Type B pancreatic cell (in vitro differentiated cells): ENCODE results near the gene PROSER3. TPM values are rescaled to one million over a fixed set of nuclear protein-coding genes. Genes with fewer than 3 reads are reported as not detected.

Experiments
- DNase-seq: peaks from one replicate; pipeline ENCODE4 v3.0.0; 2021; ENCODE audit warnings: mixed read lengths; ENCODE audit not compliant: unreplicated experiment; ENCODE audit errors: extremely low spot score
- H3K27ac Mint-ChIP-seq: 2 replicates; pipeline ENCODE4 v1.8.0; 2021; ENCODE audit warnings: mild to moderate bottlenecking, mixed read lengths
- H3K27me3 Mint-ChIP-seq: 2 replicates; pipeline ENCODE4 v1.8.0; 2021; ENCODE audit warnings: mixed read lengths
- H3K36me3 Mint-ChIP-seq: 2 replicates; pipeline ENCODE4 v1.8.0; 2021; ENCODE audit warnings: mixed read lengths
- H3K4me1 Mint-ChIP-seq: one replicate; pipeline ENCODE4 v1.8.0; 2021; ENCODE audit warnings: mixed read lengths; ENCODE audit not compliant: unreplicated experiment
- H3K4me3 Mint-ChIP-seq: 2 replicates; pipeline ENCODE4 v1.8.0; 2021; ENCODE audit warnings: mild to moderate bottlenecking, mixed read lengths
- H3K9me3 Mint-ChIP-seq: 2 replicates; pipeline ENCODE4 v1.8.0; 2021; ENCODE audit warnings: mixed read lengths
- total RNA-seq: library from RNA; stranded (reverse); gene quantifications from 2 replicates; pipeline ENCODE4 v1.2.1, GENCODE V29; 2021; ENCODE audit warnings: low replicate concordance
- TF ChIP-seq, protein P1 (sequence below): fragments of 200-600 bp; sonication (generic); conservative IDR thresholded peaks from 2 replicates; pipeline ENCODE4 v1.5.0; 2021; ENCODE audit warnings: antibody characterized with exemption, mild to moderate bottlenecking

Gene PROSER3
- total RNA-seq, 1 donor from 2014 or later = 48.0 TPM

DNA sequence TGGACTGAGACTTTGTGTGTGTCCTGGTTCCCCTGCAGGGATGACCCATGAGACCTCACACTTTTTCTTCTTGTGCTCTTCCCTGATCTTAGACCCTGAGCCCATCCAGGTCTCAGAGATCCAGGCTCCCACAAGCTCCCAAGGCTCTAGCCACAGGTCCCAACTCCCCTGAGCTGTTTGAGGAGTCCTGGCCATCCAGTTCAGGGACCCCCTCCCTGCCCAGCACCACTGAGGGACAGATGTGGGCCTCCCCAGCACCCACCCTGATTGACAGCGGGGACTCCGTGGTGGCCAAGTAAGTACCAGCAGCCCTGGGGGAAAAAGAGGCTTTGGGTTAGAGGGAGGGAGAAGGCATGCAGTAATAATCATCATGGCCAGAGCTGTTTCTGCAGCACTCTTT, 1.7 kb downstream of the PROSER3 start:
- Mint-ChIP-seq H3K9me3 (no peaks in the 10 kb centered on the region), H3K27ac (peak overlapping the region; percentile 53), H3K4me1 (peaks cover 9% of the 10 kb centered on the region)

DNA sequence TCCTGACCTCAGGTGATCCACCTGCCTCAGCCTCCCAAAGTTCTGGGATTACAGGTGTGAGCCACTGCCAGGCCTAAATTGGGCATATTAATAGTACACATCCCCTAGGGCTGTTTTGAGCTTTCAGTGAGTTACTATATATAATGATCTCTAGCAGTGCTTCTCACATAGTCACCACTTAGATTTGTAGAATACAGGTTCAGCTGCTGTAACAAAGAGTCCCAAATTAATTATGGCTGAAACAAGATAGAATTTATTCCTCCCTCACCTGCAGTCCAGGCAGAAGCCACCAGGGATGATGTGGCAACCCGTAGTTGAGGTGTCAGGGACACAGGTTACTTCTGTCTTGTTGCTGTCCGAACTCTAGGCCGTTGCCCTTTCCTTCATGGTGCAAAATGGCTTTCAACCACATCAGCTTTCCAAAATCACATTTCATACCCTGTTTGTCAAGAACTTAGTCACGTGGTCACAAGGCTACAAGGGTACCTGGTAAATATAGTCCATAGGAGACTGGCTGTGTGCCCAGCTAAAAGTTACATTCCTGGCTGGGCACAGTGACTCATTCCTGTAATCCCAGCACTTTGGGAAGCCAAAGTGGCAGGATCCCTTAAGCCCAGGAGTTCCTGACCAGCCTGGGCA, 2.9 kb downstream of the PROSER3 start:
- Mint-ChIP-seq H3K4me3 (no peak overlapping the region), H3K27ac (no peak overlapping the region), H3K27me3 (peaks cover 7% of the 10 kb centered on the region), H3K4me1 (peaks cover 9% of the 10 kb centered on the region), H3K36me3 (peaks cover 10% of the 10 kb centered on the region), H3K9me3 (no peaks in the 10 kb centered on the region)
- no peak for DNase-seq
- TF ChIP-seq, protein P1, sequence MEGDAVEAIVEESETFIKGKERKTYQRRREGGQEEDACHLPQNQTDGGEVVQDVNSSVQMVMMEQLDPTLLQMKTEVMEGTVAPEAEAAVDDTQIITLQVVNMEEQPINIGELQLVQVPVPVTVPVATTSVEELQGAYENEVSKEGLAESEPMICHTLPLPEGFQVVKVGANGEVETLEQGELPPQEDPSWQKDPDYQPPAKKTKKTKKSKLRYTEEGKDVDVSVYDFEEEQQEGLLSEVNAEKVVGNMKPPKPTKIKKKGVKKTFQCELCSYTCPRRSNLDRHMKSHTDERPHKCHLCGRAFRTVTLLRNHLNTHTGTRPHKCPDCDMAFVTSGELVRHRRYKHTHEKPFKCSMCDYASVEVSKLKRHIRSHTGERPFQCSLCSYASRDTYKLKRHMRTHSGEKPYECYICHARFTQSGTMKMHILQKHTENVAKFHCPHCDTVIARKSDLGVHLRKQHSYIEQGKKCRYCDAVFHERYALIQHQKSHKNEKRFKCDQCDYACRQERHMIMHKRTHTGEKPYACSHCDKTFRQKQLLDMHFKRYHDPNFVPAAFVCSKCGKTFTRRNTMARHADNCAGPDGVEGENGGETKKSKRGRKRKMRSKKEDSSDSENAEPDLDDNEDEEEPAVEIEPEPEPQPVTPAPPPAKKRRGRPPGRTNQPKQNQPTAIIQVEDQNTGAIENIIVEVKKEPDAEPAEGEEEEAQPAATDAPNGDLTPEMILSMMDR = no peak

More for the DNA sequence above, 1.7 kb downstream of the PROSER3 start:
- H3K36me3 Mint-ChIP-seq = peaks cover 7% of the 10 kb centered on the region
- peak overlapping the region; percentile 99 for H3K4me3 Mint-ChIP-seq
- H3K27me3 Mint-ChIP-seq = peaks cover 13% of the 10 kb centered on the region
- no peak for DNase-seq
- TF ChIP-seq, protein P1 = no peak

DNA sequence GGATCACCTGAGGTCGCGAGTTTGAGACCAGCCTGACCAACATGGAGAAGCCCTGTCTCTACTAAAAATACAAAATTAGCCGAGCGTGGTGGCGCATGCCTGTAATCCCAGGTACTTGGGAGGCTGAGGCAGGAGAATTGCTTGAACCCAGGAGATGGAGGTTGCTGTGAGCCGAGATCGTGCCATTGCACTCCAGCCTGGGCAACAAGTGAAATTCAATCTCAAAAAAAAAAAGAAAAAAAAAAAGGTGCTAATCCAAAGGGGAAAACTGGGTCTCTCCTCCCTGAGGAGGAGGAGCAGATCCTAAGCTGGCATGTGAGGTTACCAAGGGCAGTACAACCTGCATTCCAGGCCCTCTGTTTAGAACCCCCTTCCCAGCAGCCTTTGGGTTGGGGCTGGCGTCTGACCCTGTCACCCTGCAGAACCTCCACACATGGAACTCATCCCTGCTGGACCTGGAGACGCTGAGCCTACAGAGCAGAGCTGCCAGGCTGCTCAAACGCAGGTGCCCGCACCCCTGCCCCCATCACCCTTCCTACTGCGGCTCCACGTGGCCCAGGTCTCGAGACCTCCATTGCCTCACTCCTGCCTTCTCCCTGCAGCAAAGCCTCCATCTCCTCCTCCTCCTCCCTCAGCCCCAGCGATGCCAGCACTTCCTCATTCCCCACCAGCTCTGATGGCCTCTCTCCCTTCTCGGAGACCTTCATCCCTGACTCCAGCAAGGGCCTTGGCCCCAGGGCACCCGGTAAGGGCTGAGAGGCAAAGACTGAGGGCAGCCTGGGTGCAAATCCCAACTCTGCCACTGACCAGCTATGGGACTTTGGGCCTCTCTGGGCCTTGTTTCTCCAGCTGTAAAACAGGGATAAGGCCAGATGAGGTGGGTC, 6.7 kb downstream of the PROSER3 start:
- H3K27me3 Mint-ChIP-seq = no peaks in the 10 kb centered on the region

DNA sequence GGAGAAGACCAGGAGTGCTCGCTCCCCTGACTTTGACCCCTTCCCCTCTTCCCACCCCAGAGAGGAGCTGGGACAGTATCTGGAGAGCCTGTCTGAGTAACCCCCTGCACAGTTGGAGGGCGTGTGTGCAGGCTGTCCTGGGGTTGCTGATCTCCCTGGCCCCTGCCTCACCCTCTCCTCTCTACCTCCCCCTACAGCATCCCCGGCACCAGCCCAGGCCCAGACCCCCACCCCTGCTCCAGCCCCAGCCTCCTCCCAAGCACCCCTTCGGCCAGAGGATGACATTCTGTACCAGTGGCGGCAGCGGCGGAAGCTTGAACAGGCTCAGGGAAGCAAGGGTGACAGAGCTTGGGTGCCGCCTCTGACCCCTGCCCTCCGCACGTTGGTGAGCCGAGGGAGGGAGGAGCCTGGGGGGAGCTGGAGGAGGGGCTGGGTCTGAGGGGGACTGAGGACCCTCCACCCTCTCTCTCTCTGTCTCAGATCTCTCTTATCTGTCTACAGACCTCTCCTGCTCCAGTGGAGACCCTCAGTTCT, 8.7 kb downstream of the PROSER3 start:
- DNase-seq = peak; percentile 64
- H3K9me3 Mint-ChIP-seq = no peaks in the 10 kb centered on the region
- H3K27ac Mint-ChIP-seq = no peak overlapping the region
- no peaks in the 10 kb centered on the region for H3K4me1 Mint-ChIP-seq
- H3K36me3 Mint-ChIP-seq = peaks cover 12% of the 10 kb centered on the region
- no peaks in the 10 kb centered on the region for H3K27me3 Mint-ChIP-seq
- TF ChIP-seq, protein P1 = no peak
- no peak overlapping the region for H3K4me3 Mint-ChIP-seq

More for the DNA sequence above, 6.7 kb downstream of the PROSER3 start:
- H3K9me3 Mint-ChIP-seq = no peaks in the 10 kb centered on the region
- TF ChIP-seq, protein P1 = no peak
- no peak overlapping the region for H3K4me3 Mint-ChIP-seq
- no peaks in the 10 kb centered on the region for H3K4me1 Mint-ChIP-seq
- peaks cover 12% of the 10 kb centered on the region for H3K36me3 Mint-ChIP-seq
- no peak for DNase-seq
- no peak overlapping the region for H3K27ac Mint-ChIP-seq

DNA sequence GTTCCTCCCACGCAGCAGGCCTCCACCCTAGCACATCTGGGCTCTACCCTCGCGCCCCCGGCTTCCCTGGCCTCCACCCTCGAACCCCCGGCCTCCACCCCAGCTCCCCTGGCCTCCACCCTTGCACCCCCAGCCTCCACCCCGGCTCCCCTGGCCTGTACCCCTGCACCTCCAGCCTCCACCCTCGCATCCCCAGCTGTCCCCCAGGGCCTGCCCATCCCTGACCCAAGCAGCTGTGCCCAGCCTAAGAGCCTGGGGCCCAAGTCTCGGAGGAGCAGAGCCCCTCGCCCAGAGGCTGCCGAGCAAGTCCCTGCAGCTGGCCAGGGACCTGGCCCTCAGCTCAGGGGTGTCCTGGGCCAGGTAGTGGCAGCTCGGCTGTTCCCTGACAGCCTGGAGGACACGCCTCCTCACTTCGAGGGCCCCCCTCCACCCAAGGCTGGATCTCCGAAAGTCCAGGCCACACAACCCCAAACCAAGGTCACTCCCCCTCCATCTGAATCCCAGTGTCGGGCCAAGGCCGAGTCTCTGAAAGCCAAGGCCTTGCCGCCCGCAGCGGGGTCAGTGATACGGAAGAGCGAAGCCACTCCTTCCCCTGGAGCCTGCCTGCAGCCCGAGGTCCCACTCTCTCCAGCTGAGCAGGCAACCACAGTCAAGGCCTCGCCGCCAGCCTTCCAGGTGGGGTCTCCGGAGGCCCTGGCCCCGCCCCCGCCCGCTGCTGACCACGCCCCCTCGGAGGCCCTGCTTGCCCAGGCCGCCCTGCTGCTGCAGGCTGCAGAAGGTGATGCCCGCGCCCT, 9.5 kb downstream of the PROSER3 start:
- Mint-ChIP-seq H3K27ac (no peak overlapping the region), H3K36me3 (peaks cover 8% of the 10 kb centered on the region)
- DNase-seq = peak; percentile 56

More for the DNA sequence above, 9.5 kb downstream of the PROSER3 start:
- TF ChIP-seq, protein P1 = no peak
- Mint-ChIP-seq H3K9me3 (no peaks in the 10 kb centered on the region), H3K4me1 (no peaks in the 10 kb centered on the region), H3K27me3 (no peaks in the 10 kb centered on the region), H3K4me3 (no peak overlapping the region)
